Loucy (cell line): ENCODE data around the gene ANGPTL2.

Source experiments
- EZH2phosphoT487 ChIP-seq: fragments of 200-600 bp; IDR thresholded peaks from 2 replicates; pipeline ENCODE4 v1.6.1; 2018; ENCODE audit warnings: antibody characterized with exemption, mild to moderate bottlenecking, moderate library complexity, borderline replicate concordance
- TF ChIP-seq, protein P1 (sequence below): fragments of 200-600 bp; sonication (generic); conservative IDR thresholded peaks from 2 replicates; pipeline ENCODE4 v1.5.1; 2014; ENCODE audit warnings: mild to moderate bottlenecking, antibody characterized with exemption, low read length

DNA sequence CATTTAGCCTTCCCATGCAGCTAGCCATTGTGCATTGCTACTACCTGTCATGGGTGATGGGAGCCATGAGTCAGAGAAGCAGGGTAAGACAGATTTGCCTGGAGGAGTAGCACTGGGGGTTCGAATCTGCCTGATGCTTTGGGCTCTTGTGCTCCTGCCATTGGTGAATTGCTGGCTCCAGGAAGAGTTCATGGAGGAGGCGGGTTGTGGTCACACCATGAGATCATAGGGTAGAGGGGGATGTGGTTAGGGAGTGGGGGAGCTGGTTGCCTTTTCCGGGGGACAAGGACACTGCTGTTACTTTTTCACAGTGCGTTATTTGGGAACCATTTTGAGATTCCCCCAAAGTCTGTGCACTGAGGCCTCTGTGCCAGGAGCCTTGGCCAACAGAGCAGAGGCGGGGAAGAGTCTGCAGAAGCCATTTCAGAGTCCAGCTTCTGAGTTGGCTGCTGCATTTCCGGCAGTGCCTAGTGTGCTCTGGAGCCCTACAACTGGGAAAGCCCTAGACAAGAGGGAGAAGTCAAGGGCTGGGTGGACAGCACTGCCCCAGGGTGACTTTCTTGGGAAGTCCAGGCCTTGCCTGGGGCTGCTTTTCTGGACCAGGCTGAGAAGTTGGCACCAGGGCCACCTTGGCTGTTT is 6.2 kb downstream of the ANGPTL2 start:
- TF ChIP-seq, protein P1, sequence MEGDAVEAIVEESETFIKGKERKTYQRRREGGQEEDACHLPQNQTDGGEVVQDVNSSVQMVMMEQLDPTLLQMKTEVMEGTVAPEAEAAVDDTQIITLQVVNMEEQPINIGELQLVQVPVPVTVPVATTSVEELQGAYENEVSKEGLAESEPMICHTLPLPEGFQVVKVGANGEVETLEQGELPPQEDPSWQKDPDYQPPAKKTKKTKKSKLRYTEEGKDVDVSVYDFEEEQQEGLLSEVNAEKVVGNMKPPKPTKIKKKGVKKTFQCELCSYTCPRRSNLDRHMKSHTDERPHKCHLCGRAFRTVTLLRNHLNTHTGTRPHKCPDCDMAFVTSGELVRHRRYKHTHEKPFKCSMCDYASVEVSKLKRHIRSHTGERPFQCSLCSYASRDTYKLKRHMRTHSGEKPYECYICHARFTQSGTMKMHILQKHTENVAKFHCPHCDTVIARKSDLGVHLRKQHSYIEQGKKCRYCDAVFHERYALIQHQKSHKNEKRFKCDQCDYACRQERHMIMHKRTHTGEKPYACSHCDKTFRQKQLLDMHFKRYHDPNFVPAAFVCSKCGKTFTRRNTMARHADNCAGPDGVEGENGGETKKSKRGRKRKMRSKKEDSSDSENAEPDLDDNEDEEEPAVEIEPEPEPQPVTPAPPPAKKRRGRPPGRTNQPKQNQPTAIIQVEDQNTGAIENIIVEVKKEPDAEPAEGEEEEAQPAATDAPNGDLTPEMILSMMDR: no peak
- TF ChIP-seq EZH2phosphoT487: no peak
